Measurements from ENCODE around the gene HEXA.
"Not testable (repeated sequence)": the region's sequence is repeated elsewhere in the genome, so short reads cannot be mapped to it uniquely, and the experiment has no call there.

Gene HEXA

DNA sequence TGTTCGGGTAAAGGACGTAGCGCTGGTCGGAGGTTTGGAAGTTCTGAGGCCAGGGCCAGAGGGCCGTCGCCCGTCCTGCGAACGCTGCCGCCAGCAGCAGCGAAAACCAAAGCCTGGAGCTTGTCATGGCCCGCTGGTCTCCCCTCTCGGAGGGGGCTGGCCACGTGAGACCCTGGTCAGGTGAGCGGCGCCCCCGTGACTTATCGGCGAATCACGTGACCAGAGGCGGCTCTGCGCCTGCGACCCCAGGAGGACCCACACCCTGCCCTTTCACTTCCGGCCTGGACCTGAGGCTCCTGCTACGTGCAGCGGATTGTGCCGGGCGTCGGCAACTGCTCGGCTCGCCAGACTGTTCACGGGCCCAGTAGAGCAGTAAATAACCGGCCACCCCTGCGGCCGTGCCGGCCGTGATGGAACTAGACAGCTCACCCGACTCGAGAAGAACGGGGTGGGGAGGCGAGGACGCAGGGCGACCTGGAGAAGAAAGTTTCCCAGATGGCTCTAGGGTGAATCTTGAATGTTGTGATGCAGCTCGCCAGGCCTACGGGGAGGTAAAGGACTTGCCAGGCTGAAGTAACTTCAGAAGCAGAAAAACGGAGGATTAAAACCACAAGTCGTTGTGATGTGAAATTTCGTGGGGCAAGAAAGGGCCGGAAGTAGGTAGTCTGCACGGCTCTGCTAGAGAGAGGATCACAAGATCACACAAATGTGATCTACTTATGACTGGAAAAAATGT is at the start of gene HEXA:
Gene HEXA, minus strand, starts transcription at position 169 of the 736 bp plus-strand sequence. Its CDS starts 42 bp downstream, at position 127.
- TF ChIP-seq, protein P1, sequence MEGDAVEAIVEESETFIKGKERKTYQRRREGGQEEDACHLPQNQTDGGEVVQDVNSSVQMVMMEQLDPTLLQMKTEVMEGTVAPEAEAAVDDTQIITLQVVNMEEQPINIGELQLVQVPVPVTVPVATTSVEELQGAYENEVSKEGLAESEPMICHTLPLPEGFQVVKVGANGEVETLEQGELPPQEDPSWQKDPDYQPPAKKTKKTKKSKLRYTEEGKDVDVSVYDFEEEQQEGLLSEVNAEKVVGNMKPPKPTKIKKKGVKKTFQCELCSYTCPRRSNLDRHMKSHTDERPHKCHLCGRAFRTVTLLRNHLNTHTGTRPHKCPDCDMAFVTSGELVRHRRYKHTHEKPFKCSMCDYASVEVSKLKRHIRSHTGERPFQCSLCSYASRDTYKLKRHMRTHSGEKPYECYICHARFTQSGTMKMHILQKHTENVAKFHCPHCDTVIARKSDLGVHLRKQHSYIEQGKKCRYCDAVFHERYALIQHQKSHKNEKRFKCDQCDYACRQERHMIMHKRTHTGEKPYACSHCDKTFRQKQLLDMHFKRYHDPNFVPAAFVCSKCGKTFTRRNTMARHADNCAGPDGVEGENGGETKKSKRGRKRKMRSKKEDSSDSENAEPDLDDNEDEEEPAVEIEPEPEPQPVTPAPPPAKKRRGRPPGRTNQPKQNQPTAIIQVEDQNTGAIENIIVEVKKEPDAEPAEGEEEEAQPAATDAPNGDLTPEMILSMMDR (IDR thresholded peaks at IDR 0.05; ENCODE audit: unreplicated experiment in 3 of 3) = no peak

DNA sequence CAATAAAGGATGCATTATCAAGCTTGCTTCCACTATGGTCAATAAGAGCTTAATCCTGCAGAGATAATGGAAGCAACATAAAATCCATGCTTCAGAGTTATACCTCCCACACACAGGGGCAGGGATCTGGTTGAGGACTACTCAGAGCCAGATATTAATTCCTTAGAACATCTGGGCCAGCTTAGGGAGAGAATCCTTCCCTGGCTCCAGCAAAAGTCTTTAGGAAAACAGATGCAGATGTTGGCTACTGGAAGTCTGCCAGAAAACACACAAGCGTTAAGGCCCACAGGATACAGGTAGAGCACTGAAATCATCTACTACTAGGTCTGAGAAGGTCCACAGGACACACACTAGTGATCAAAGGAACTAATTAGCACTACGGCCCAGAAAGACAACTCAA is 47.4 kb upstream of the HEXA start:
- no peaks in the 10 kb centered on the region for H3K4me1 Mint-ChIP-seq
- H3K27me3 Mint-ChIP-seq (ENCODE audit: low read depth) = no peaks in the 10 kb centered on the region
- H3K36me3 Mint-ChIP-seq (ENCODE audit: low read depth) = peaks cover 4% of the 10 kb centered on the region
- TF ChIP-seq, protein P1 (IDR thresholded peaks at IDR 0.05; ENCODE audit: unreplicated experiment in 3 of 3) = no peak
- H3K4me3 Mint-ChIP-seq = no peak overlapping the region
- no peak overlapping the region for H3K27ac Mint-ChIP-seq
- peaks cover 30% of the 10 kb centered on the region for H3K9me3 Mint-ChIP-seq

More for the DNA sequence above, at the start of gene HEXA:
- Mint-ChIP-seq H3K36me3 (ENCODE audit: low read depth) (no peaks in the 10 kb centered on the region), H3K4me3 (peak within 1 kb of the TSS; percentile 92 to 94 (median 93)), H3K4me1 (peaks cover 28% of the 10 kb centered on the region), H3K9me3 (no peaks in the 10 kb centered on the region), H3K27ac (peak within 1 kb of the TSS; percentile 83 to 96 (median 92)), H3K27me3 (ENCODE audit: low read depth) (peaks cover 9% of the 10 kb centered on the region)

DNA sequence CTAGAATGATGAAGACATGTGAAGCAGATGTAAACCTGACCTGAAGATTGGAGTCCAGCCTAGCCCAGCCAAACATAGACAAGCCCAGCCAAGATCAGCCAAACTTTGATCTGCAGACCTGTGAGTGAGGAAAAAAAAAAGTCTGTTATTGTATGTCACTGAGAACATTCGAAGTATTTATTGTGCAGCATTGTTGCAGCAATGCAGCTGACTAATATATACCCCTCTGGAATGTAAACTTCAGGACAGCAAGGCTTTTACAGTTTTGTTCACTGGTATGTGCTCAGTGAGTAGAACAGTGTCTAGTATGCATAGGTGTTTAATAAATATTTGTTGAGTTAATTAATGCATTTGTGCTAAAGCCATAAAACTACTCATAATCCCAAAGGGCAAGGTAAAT is 45.7 kb upstream of the HEXA start:
- Mint-ChIP-seq H3K36me3 (ENCODE audit: low read depth) (peaks cover 4% of the 10 kb centered on the region), H3K27ac (no peak overlapping the region), H3K27me3 (ENCODE audit: low read depth) (no peaks in the 10 kb centered on the region), H3K4me1 (no peaks in the 10 kb centered on the region), H3K9me3 (peaks cover 15% of the 10 kb centered on the region), H3K4me3 (no peak overlapping the region)
- TF ChIP-seq, protein P1 (IDR thresholded peaks at IDR 0.05; ENCODE audit: unreplicated experiment in 3 of 3) = no peak

DNA sequence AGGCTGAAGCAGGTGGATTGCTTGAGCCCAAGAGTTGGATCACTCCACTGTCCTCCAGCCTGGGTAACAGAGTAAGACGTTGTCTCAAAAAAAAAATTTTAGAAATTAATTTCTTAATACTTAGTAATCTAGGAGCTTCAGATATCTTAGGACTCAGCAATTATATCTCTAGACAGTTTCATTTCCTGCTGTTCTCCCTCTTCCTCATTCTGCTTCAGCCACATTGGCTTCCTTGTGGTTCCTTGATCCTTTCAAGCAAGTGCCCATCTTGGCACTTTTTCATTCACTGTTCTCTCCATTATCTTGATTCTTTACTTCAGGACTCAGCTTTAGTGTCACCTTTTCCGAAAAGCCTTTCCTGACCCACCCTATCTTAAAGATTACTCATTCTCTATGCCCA is 44.8 kb upstream of the HEXA start:
- no peaks in the 10 kb centered on the region for H3K27me3 Mint-ChIP-seq (ENCODE audit: low read depth)
- TF ChIP-seq, protein P1 (IDR thresholded peaks at IDR 0.05; ENCODE audit: unreplicated experiment in 3 of 3) = no peak

DNA sequence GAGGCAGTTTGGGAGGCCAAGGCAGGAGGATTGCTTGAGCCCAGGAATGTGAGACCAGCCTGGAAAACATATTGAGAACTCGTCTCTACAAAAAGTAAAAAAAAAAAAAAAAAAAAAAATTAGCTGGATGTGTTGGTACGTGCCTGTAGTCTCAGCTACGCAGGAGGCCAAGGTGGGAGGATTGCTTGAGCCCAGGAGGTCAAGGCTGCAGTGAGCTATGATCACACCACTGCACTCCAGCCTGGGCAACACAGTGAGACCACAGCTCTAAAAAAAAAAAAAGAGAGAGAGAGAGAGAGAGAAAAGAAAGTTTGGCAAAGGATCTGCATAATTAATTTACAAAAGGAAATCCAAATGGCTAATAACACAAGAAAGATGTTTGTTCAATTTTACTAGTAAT is 44.0 kb upstream of the HEXA start:
- H3K27me3 Mint-ChIP-seq (ENCODE audit: low read depth); H3K4me1 Mint-ChIP-seq; H3K36me3 Mint-ChIP-seq (ENCODE audit: low read depth); H3K4me3 Mint-ChIP-seq; H3K27ac Mint-ChIP-seq: not testable (repeated sequence)
- peaks cover 11% of the 10 kb centered on the region for H3K9me3 Mint-ChIP-seq

More for the DNA sequence above, 44.8 kb upstream of the HEXA start:
- Mint-ChIP-seq H3K9me3 (peaks cover 11% of the 10 kb centered on the region), H3K4me1 (no peaks in the 10 kb centered on the region), H3K4me3 (no peak overlapping the region), H3K27ac (no peak overlapping the region), H3K36me3 (ENCODE audit: low read depth) (no peaks in the 10 kb centered on the region)

DNA sequence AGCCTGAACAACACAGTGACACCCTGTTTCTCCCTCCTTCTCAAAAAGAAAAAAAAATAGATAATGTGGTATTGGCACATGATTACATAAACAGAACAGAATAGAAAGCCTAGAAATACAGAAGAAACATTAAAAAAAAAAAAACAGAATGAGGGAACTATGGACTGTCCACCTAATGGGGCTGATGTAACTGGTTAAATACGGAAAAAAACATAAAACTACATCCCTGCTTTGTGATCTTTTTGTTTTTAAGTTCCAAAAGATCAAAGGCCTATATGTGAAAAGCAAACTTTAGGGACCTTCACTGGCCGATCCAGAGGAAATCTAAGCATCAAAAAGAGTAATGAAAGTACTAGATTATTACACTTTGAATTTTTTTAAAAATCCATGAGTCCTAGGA is 39.5 kb upstream of the HEXA start:
- H3K4me1 Mint-ChIP-seq = no peaks in the 10 kb centered on the region
- H3K4me3 Mint-ChIP-seq = no peak overlapping the region
- peaks cover 11% of the 10 kb centered on the region for H3K27me3 Mint-ChIP-seq (ENCODE audit: low read depth)
- peaks cover 7% of the 10 kb centered on the region for H3K9me3 Mint-ChIP-seq
- no peak overlapping the region for H3K27ac Mint-ChIP-seq
- no peaks in the 10 kb centered on the region for H3K36me3 Mint-ChIP-seq (ENCODE audit: low read depth)
- TF ChIP-seq, protein P1 (IDR thresholded peaks at IDR 0.05; ENCODE audit: unreplicated experiment in 3 of 3) = no peak

DNA sequence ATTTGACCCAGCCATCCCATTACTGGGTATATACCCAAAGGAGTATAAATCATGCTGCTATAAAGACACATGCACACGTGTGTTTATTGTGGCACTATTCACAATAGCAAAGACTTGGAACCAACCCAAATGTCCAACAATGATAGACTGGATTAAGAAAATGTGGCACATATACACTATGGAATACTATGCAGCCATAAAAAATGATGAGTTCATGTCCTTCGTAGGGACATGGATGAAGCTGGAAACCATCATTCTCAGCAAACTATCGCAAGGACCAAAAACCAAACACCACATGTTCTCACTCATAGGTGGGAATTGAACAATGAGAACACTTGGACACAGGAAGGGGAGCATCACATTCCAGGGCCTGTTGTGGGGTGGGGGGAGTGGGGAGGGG is 37.5 kb upstream of the HEXA start:
- not testable (repeated sequence) for H3K4me3 Mint-ChIP-seq; H3K27ac Mint-ChIP-seq; H3K4me1 Mint-ChIP-seq; H3K36me3 Mint-ChIP-seq (ENCODE audit: low read depth); H3K9me3 Mint-ChIP-seq
- peaks cover 29% of the 10 kb centered on the region for H3K27me3 Mint-ChIP-seq (ENCODE audit: low read depth)

Data from nephron (organoid).